Stomach (tissue), 9 donors: ENCODE data around the gene CD72. TPM values are rescaled to one million over a fixed set of nuclear protein-coding genes. Genes with fewer than 3 reads are reported as not detected.

ENCODE experiments used
- DNase-seq, 2 donors: peaks; one replicate each; pipeline versions ENCODE4 v3.0.0 to v3.0.0-alpha.2; 2013 to 2019
- H3K27ac ChIP-seq, 5 donors: fragments of 200-600 bp in 4 of 5; sonication (generic) in 4 of 5; one replicate each; pipeline ENCODE4 v1.5.1; 2013 to 2019; ENCODE audit warnings: mild to moderate bottlenecking in 1 of 5, moderate library complexity in 1 of 5
- H3K27me3 ChIP-seq, 3 donors: fragments of 200-600 bp; sonication (generic); one replicate each; pipeline ENCODE4 v1.5.1; 2017 to 2019; ENCODE audit warnings: mixed run types in 1 of 3
- H3K36me3 ChIP-seq, 4 donors: fragments of 200-600 bp; sonication (generic); 1 replicate in 3 of 4; 2 replicates in 1 of 4; pipeline ENCODE4 v1.5.1; 2016 to 2019
- H3K4me1 ChIP-seq, 4 donors: fragments of 200-600 bp; sonication (generic); one replicate each; pipeline ENCODE4 v1.5.1; 2016 to 2019
- H3K4me3 ChIP-seq, 4 donors: fragments of 200-600 bp; sonication (generic) in 3 of 4; one replicate each; pipeline ENCODE4 v1.5.1; 2016 to 2019; ENCODE audit warnings: mild to moderate bottlenecking in 1 of 4
- H3K9me3 ChIP-seq, 4 donors: fragments of 200-600 bp; sonication (generic); one replicate each; pipeline ENCODE4 v1.5.1; 2016 to 2019
- EP300 ChIP-seq: sonication (generic); formaldehyde crosslinking; IDR thresholded peaks from one replicate; pipeline ENCODE4 v1.6.1; 2017; ENCODE audit warnings: antibody characterized with exemption
- POLR2A ChIP-seq, 4 donors: fragments of 450-650 bp; IDR thresholded peaks; one replicate each; pipeline ENCODE4 v1.6.1; 2016; ENCODE audit warnings: antibody characterized with exemption in 4 of 4, control low read depth in 2 of 4, mild to moderate bottlenecking in 1 of 4, moderate library complexity in 1 of 4
- POLR2AphosphoS5 ChIP-seq, 3 donors: sonication (generic); formaldehyde crosslinking; IDR thresholded peaks; one replicate each; pipeline ENCODE4 v1.6.1; 2016; ENCODE audit warnings: antibody characterized with exemption in 3 of 3
- WGBS, 5 donors: extraction: QIAGEN DNeasy Blood & Tissue Kit in 3 of 5; methylation state at CpG; one replicate each; pipeline versions ENCODE4 v1.1.5 to v1.1.7; 2013 to 2018; 5-methylcytosine and 5-hydroxymethylcytosine counted together
- intact Hi-C: fragments of 100-400 bp; cut with DNase I; formaldehyde crosslinking; loops from one replicate; pipeline ENCODE4 v1.15.1; 2023; ENCODE audit warnings: low total_unique reads
- polyA plus RNA-seq, 3 donors: library from polyadenylated mRNA; stranded (reverse); fragments of 200-250 nt; gene quantifications; one replicate each; pipeline ENCODE4 v1.2.3, GENCODE V29; 2013
- total RNA-seq, 5 donors: library from RNA; depleted of rRNA; stranded (reverse); fragments of >200 nt; gene quantifications; one replicate each; pipeline versions ENCODE4 v1.1.0 to v1.2.3, GENCODE V29; 2014 to 2016
- TF ChIP-seq, protein P1 (sequence below), 7 experiments: fragments of 450-650 bp in 4 of 7; fragments of 200-600 bp in 3 of 7; sonication (generic) in 3 of 7; IDR thresholded peaks; one replicate each; pipeline ENCODE4 v1.5.1; 2016 to 2019; ENCODE audit warnings: antibody characterized with exemption in 7 of 7, control low read depth in 2 of 7, mild to moderate bottlenecking in 1 of 7
- donor health status: healthy with polysubstance abuse.
- donor health status: Bipolar disorder and iron deficiency.
- donor health status: healthy.

Gene CD72
- total and polyA plus RNA-seq, 8 donors: 0.61 to 18.7 (median 2.8) TPM; not detected in 3

DNA sequence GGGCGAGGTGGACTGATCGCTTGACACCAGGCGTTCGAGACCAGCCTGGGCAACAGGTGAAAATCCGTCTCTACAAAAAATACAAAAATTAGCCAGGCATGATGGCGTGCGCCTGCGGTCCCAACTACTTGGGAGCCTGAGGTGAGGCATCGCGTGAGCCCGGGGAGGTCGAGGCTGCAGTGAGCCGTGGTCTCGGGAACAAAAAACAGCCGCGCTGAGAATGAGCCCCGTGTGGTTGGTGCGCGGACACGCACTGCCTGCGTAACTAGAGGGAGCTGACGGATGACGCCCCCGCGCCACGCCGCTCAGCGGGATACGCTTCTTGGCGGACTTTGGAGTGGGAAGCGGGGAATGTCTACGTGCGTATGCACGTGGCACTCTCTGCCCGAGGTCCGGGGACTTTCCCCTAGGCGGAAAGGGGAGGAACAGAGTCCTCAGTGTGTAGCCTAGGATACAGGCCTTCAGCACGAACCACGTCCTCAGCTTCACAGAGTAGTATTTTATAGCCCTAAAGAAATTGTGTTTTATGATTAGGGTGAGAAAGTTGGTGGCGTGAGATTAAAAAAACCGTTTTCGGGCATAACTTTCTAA, 39.4 kb upstream of the CD72 start, which contains the start of gene RMRP:
TSS of gene RMRP (minus strand) at position 474 of the 591 bp plus-strand sequence.
- Histone ChIP-seq H3K27ac (peak within 1 kb of the TSS; percentile 95 to 100 (median 98)), H3K36me3 (peaks cover 10 to 25% (median 16%) of the 10 kb centered on the region in 4 donors), H3K9me3 (no peaks in the 10 kb centered on the region), H3K4me3 (peak within 1 kb of the TSS; percentile 68 to 96 (median 84)), H3K27me3 (no peaks in the 10 kb centered on the region), H3K4me1 (peaks cover 38 to 53% (median 49%) of the 10 kb centered on the region in 4 donors)
- peak; percentile 97 to 99 for DNase-seq
- peak; percentile 96 to 99 (median 98) for TF ChIP-seq POLR2AphosphoS5 (IDR thresholded peaks at IDR 0.05)
- TF ChIP-seq POLR2A (IDR thresholded peaks at IDR 0.05): peak in 1 of 4 donors; percentile 11
- TF ChIP-seq, protein P1, sequence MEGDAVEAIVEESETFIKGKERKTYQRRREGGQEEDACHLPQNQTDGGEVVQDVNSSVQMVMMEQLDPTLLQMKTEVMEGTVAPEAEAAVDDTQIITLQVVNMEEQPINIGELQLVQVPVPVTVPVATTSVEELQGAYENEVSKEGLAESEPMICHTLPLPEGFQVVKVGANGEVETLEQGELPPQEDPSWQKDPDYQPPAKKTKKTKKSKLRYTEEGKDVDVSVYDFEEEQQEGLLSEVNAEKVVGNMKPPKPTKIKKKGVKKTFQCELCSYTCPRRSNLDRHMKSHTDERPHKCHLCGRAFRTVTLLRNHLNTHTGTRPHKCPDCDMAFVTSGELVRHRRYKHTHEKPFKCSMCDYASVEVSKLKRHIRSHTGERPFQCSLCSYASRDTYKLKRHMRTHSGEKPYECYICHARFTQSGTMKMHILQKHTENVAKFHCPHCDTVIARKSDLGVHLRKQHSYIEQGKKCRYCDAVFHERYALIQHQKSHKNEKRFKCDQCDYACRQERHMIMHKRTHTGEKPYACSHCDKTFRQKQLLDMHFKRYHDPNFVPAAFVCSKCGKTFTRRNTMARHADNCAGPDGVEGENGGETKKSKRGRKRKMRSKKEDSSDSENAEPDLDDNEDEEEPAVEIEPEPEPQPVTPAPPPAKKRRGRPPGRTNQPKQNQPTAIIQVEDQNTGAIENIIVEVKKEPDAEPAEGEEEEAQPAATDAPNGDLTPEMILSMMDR (IDR thresholded peaks at IDR 0.05): peak in 5 of 7 experiments; percentile 23 to 59 (median 40)
- TF ChIP-seq EP300: peak; percentile 90
- intact Hi-C loops: no loop called here
- WGBS, 5 donors: 0 to 1% (median 1%) methylated on average over 27 to 42 of the region's 42 CpGs

DNA sequence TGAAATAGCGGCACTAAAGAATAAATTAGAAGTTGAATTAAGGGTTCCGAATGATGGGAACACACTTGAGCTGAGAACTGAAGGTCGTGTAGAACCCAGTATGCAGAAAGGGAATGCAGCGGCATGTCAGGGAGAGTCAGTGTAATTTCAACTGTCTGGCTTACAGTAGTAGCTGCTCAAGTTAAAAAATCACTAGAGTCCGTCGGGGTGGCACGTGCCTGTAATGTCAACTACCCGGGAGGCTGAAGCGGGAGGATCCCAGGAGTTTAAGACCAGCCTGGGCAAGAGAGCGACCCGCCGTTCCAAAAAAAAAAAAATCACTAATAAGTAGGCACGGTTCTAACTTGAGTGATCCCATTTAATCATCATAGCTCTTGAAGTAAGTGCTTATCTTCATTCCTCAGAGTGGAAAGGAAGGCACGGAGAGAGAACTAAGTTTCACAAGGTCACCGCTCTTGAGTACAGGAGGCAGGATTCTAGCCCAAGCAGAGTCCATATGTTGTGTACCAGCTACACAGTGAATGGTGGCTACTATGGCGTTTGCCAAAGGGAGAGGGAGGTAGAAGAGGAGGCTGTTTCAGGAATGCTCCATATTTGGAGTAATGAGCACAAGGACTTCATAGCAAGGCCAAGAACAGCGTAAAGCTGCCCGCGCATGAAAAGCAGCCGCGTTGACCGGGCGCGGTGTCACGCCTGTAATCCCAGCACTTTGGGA, 38.8 kb upstream of the CD72 start:
- 25 to 37% (median 32%) methylated on average over 25 of the region's 25 CpGs for WGBS, 5 donors
- Histone ChIP-seq H3K27ac (peak overlapping the region; percentile 94 to 100 (median 98)), H3K27me3 (no peaks in the 10 kb centered on the region), H3K4me1 (peaks cover 37 to 52% (median 47%) of the 10 kb centered on the region in 4 donors), H3K4me3 (peak overlapping the region; percentile 68 to 96 (median 84)), H3K9me3 (no peaks in the 10 kb centered on the region), H3K36me3 (peaks cover 10 to 19% (median 14%) of the 10 kb centered on the region in 4 donors)
- intact Hi-C loops: no loop called here
- no peak for TF ChIP-seq EP300
- peak in 1 of 3 donors; percentile 4 for TF ChIP-seq POLR2AphosphoS5 (IDR thresholded peaks at IDR 0.05)
- DNase-seq: no peak

DNA sequence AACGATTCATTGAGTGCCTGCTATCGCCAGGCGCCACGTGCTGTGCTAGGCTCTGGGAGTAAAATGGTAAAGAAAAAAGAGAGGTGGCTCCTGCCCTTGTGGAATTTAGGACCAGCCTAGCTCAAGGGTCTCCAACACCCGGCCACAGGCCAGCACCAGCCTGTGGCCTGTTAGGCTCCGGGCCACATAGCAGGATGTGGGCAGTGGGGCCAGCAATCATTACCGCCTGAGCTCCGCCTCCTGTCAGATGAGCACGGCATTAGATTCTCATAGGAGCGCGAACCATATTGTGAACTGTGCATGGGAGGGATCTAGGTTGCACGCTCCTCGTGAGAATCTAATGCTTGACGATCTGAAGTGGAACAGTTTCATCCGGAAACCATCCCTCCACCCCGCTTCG, 38.1 kb upstream of the CD72 start:
- peak overlapping the region in 4 of 5 donors; percentile 95 to 100 (median 98) for H3K27ac ChIP-seq
- no peaks in the 10 kb centered on the region for H3K9me3 ChIP-seq
- intact Hi-C loops: no loop called here
- H3K4me3 ChIP-seq: no peak overlapping the region
- peaks cover 39 to 52% (median 44%) of the 10 kb centered on the region in 4 donors for H3K4me1 ChIP-seq
- no peaks in the 10 kb centered on the region for H3K27me3 ChIP-seq
- TF ChIP-seq POLR2A (IDR thresholded peaks at IDR 0.05) (no peak), POLR2AphosphoS5 (IDR thresholded peaks at IDR 0.05) (no peak), EP300 (no peak)
- TF ChIP-seq, protein P1 (IDR thresholded peaks at IDR 0.05): no peak
- WGBS, 5 donors: 80 to 84% (median 83%) methylated on average over 17 of the region's 17 CpGs
- H3K36me3 ChIP-seq: peaks cover 10 to 14% (median 13%) of the 10 kb centered on the region in 4 donors
- peak in 1 of 2 donors; percentile 38 for DNase-seq

DNA sequence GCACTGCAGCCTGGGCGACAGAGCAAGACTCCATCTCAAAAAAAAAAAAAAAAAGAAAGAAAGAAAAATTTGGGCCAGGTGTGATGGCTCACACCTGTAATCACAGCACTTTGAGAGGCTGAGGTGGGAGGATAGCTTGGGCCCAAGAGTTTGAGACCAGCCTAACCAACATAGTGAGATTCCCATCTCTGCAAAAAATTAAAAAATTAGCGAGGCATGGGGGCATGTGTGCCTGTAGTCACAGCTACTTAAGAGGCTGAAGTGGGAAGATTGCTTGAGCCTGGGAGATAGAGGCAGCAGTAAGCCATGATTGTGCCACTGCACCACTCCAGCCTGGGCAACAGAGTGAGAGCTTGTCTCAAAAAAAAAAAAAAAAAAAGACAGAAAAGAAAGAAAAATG, 35.4 kb upstream of the CD72 start:
- Histone ChIP-seq H3K27ac (no peak overlapping the region), H3K36me3 (no peaks in the 10 kb centered on the region), H3K4me1 (peaks cover 17 to 50% (median 22%) of the 10 kb centered on the region in 4 donors), H3K9me3 (no peaks in the 10 kb centered on the region), H3K27me3 (no peaks in the 10 kb centered on the region), H3K4me3 (no peak overlapping the region)
- 93 to 100% (median 95%) methylated on average over 2 of the region's 2 CpGs for WGBS, 5 donors
- no peak for DNase-seq
- TF ChIP-seq, protein P1 (IDR thresholded peaks at IDR 0.05): no peak
- TF ChIP-seq EP300 (no peak), POLR2A (IDR thresholded peaks at IDR 0.05) (no peak), POLR2AphosphoS5 (IDR thresholded peaks at IDR 0.05) (no peak)
- intact Hi-C loops: no loop called here
